Measurements from ENCODE around the gene RAET1G.
"Not testable (repeated sequence)": the region's sequence is repeated elsewhere in the genome, so short reads cannot be mapped to it uniquely, and the experiment has no call there.

Gene RAET1G

GRCh38 chr6:149934249-149935156 lies 11.6 kb upstream of the RAET1G start:
- peak; percentile 89 for DNase-seq (ENCODE audit: low spot score)

GRCh38 chr6:149933461-149933860 lies 10.5 kb upstream of the RAET1G start:
- no peak for DNase-seq (ENCODE audit: low spot score)

- DNase-seq (ENCODE audit: low spot score): no peak
These were observed 10.1 kb upstream of the RAET1G start for GRCh38 chr6:149933036-149933435.

GRCh38 chr6:149931501-149931900 lies 8.6 kb upstream of the RAET1G start:
- no peak for DNase-seq (ENCODE audit: low spot score)

GRCh38 chr6:149929422-149929821 lies 6.5 kb upstream of the RAET1G start:
- peak; percentile 54 for DNase-seq (ENCODE audit: low spot score)

- DNase-seq (ENCODE audit: low spot score): not testable (repeated sequence)
These were observed 4.1 kb upstream of the RAET1G start for GRCh38 chr6:149927025-149927424.

GRCh38 chr6:149925974-149926777 lies 3.3 kb upstream of the RAET1G start:
- DNase-seq (ENCODE audit: low spot score): peak; percentile 89

- no peak for DNase-seq (ENCODE audit: low spot score)
These were observed 2.5 kb upstream of the RAET1G start for GRCh38 chr6:149925253-149925973.

- DNase-seq (ENCODE audit: low spot score): no peak
These were observed 2.0 kb upstream of the RAET1G start for GRCh38 chr6:149924933-149925252.

- no peak for DNase-seq (ENCODE audit: low spot score)
These were observed 1.4 kb upstream of the RAET1G start for GRCh38 chr6:149924206-149924932.

- DNase-seq (ENCODE audit: low spot score): no peak
These were observed 536 bp upstream of the RAET1G start for GRCh38 chr6:149923327-149923986.

- DNase-seq (ENCODE audit: low spot score): not testable (repeated sequence)
These were observed 830 bp downstream of the RAET1G start for GRCh38 chr6:149922091-149922490.

GRCh38 chr6:149921361-149921760 lies 1.6 kb downstream of the RAET1G start:
- no peak for DNase-seq (ENCODE audit: low spot score)

- no peak for DNase-seq (ENCODE audit: low spot score)
These were observed 3.1 kb downstream of the RAET1G start for GRCh38 chr6:149919834-149920225.

GRCh38 chr6:149919126-149919833 lies 3.6 kb downstream of the RAET1G start:
- DNase-seq (ENCODE audit: low spot score): not testable (repeated sequence)

- DNase-seq (ENCODE audit: low spot score): no peak
These were observed 4.6 kb downstream of the RAET1G start for GRCh38 chr6:149918151-149918905.

- DNase-seq (ENCODE audit: low spot score): no peak
These were observed 5.2 kb downstream of the RAET1G start for GRCh38 chr6:149917679-149918078.

GRCh38 chr6:149915970-149916865 lies 6.7 kb downstream of the RAET1G start:
- no peak for DNase-seq (ENCODE audit: low spot score)

All from NAMALWA (cell line).